ENCODE measurements around the gene STPG3. TPM values are rescaled to one million over a fixed set of nuclear protein-coding genes. Genes with fewer than 3 reads are reported as not detected.

Gene STPG3
- total and polyA plus RNA-seq, 2 of the 8 experiments (the other 6 are each of a cell fraction or from before 2014, with no cell fraction given) = not detected

DNA sequence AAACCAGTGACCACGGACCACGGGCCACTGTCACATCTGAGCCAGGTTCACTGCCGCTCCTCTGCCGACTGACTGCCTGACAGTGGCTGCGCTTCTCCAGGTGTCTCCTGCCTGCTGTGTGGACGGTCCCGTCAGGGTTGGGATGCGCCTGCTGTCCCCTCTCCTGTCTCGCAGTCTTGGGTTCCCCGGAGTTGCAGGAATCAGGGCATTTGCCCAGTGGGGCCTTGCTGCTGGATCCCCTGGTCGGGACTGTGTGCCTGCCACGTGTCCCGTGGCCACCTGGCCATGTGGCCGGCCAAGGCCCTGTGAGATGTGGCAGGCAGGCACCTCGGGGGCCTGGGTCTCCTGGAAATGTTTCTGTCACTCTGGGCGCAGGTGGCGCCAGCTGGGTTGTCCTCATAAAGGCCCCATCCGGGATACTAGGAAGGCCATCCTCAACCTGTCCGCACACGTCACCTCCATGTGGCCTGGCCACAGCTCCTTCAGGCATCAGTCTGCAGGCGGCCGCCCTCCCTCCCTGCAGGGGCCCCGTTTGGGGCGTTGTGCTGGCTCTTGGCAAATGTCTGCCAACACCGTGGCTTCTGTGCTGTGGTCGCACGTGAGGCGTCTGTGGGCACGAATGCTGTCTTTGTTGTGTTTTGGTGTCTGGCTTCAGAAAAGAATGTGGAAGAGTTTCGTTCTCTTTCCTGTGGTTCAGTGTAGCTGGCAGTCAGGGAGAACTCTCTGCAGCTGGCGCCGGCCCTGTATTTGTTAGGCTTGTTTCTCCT lies 20.0 kb downstream of the STPG3 start:
- H3K79me1 ChIP-seq (ENCODE audit: low read depth, low read length) = no peaks in the 10 kb centered on the region
- no peak overlapping the region for H3K56ac ChIP-seq (replicated peaks; ENCODE audit: insufficient read length, low read depth, low read length)
- no peak overlapping the region for H2AFZ ChIP-seq (ENCODE audit: low read length)
- H3K23ac ChIP-seq (ENCODE audit: insufficient read length) = no peak overlapping the region
- no peak overlapping the region for H4K5ac ChIP-seq (ENCODE audit: insufficient read length, low read depth, low read length)
- no peak overlapping the region for H3K4me2 ChIP-seq (ENCODE audit: insufficient read depth in 1 of 2, low read depth in 2 of 2, low read length in 2 of 2)
- peaks cover 0 to 27% (median 17%) of the 10 kb centered on the region in 4 experiments; a peak in 7 of 8 replicates for H3K36me3 ChIP-seq (ENCODE audit: control insufficient read depth in 2 of 4, insufficient read depth in 4 of 4, low read length in 3 of 4)
- H3K27ac ChIP-seq (ENCODE audit: low read depth, low read length) = no peak overlapping the region
- no peak overlapping the region for H3K14ac ChIP-seq (ENCODE audit: insufficient read length)
- WGBS, 2 experiments (ENCODE audit: extremely low coverage in 1 of 2, insufficient coverage in 1 of 2, insufficient read length in 1 of 2, insufficient replicate concordance in 2 of 2, low coverage in 1 of 2, low lambda C conversion rate in 2 of 2, missing lambda C conversion rate in 1 of 2) = 92% methylated on average over 32 of the region's 32 CpGs; no CpG with 5 or more reads in 1 of the 2 experiments
- no peak overlapping the region for H3K18ac ChIP-seq (ENCODE audit: extremely low read depth, low read length)
- H3K23me2 ChIP-seq (ENCODE audit: low read depth, low read length) = peaks cover 2% of the 10 kb centered on the region; the same call in 1 of the 2 replicates
- H2BK15ac ChIP-seq (ENCODE audit: low read length) = no peak overlapping the region
- H2BK20ac ChIP-seq (ENCODE audit: low read length) = no peak overlapping the region
- H3K27me3 ChIP-seq (replicated peaks in 1 of 4; ENCODE audit: control insufficient read depth in 3 of 4, extremely low read depth in 1 of 4, insufficient read depth in 3 of 4, low read length in 3 of 4) = no peaks in the 10 kb centered on the region
- H2BK120ac ChIP-seq (replicated peaks; ENCODE audit: low read depth, low read length) = no peak overlapping the region
- peaks cover 4 to 10% of the 10 kb centered on the region in 2 experiments for H4K20me1 ChIP-seq (replicated peaks in 1 of 2; ENCODE audit: control insufficient read depth in 1 of 2, insufficient read depth in 2 of 2, low read length in 2 of 2)
- H3K9me3 ChIP-seq (ENCODE audit: insufficient read depth in 2 of 2, low read depth in 1 of 2, low read length in 1 of 2) = no peaks in the 10 kb centered on the region
- no peak overlapping the region for H3K9ac ChIP-seq (replicated peaks in 1 of 4; ENCODE audit: extremely low read depth in 1 of 4, low read depth in 3 of 4, low read length in 3 of 4)
- H3K4me3 ChIP-seq (ENCODE audit: extremely low read depth in 1 of 4, insufficient read depth in 2 of 4, low read depth in 3 of 4, low read length in 4 of 4) = no peak overlapping the region
- H2AK5ac ChIP-seq (ENCODE audit: low read depth, low read length) = no peak overlapping the region
- no peak overlapping the region for H3K4ac ChIP-seq (replicated peaks; ENCODE audit: insufficient read length, low read depth, low read length)
- DNase-seq (ENCODE audit: low read depth in 1 of 2, low spot score in 2 of 2) (no peak), FAIRE-seq (no peak)
- no peak overlapping the region for H2BK5ac ChIP-seq (ENCODE audit: low read depth, low read length)
- CTCF ChIA-PET (ENCODE audit: partially characterized antibody) = interaction anchor here (0.5 kb wide), 1 partner anchor 12 kb away, joined by 3 read pairs; no protein-coding TSS in a partner anchor
- H2BK12ac ChIP-seq (ENCODE audit: low read depth, low read length) = no peak overlapping the region
- no peak for TF ChIP-seq KDM5A (IDR thresholded peaks at IDR 0.05; ENCODE audit: low read length)
- TF ChIP-seq SAP30 (IDR thresholded peaks at IDR 0.05; ENCODE audit: insufficient read depth, insufficient replicate concordance, low read length) = no peak
- TF ChIP-seq JUND (IDR thresholded peaks at IDR 0.05; ENCODE audit: low read length) = no peak
- TF ChIP-seq ZNF274 (IDR thresholded peaks at IDR 0.05; ENCODE audit: borderline replicate concordance, extremely low read depth, low read length) = no peak
- TF ChIP-seq EP300 (IDR thresholded peaks at IDR 0.05; ENCODE audit: borderline replicate concordance in 1 of 2, low read depth in 2 of 2, low read length in 2 of 2) = no peak
- TF ChIP-seq CTBP2 (IDR thresholded peaks at IDR 0.05; ENCODE audit: borderline replicate concordance, insufficient read depth, insufficient read length, low read length) = no peak
- TF ChIP-seq EZH2 (IDR thresholded peaks at IDR 0.05; ENCODE audit: low read depth, low read length, severe bottlenecking) = no peak
- TF ChIP-seq EGR1 (IDR thresholded peaks at IDR 0.05; ENCODE audit: borderline replicate concordance, low read depth, low read length) = no peak
- TF ChIP-seq RNF2 (IDR thresholded peaks at IDR 0.05; ENCODE audit: borderline replicate concordance, low read depth, low read length, missing control alignments, poor library complexity, severe bottlenecking) = no peak
- TF ChIP-seq FOSL1 (IDR thresholded peaks at IDR 0.05; ENCODE audit: insufficient read depth, low read depth, low read length) = no peak
- no peak for TF ChIP-seq CBX8 (IDR thresholded peaks at IDR 0.05; ENCODE audit: borderline replicate concordance, low read depth, low read length)
- no peak overlapping the region for H4K8ac ChIP-seq (ENCODE audit: extremely low read depth, insufficient read depth, low read length)
- no peak overlapping the region for H4K91ac ChIP-seq (replicated peaks; ENCODE audit: insufficient read length, low read length)
- POLR2A ChIA-PET (ENCODE audit: partially characterized antibody) = interaction anchor here (0.7 to 47.8 kb wide), 5 partner anchors 11 to 109 kb away, joined by 3 to 1462 read pairs (median 4); partner anchors contain the start of genes CYSRT1, NDOR1, NELFB and RNF208
- H3K4me1 ChIP-seq (replicated peaks in 1 of 4; ENCODE audit: control insufficient read depth in 3 of 4, insufficient read depth in 4 of 4, low read length in 3 of 4) = peaks cover 0 to 6% (median 2%) of the 10 kb centered on the region in 4 experiments; a peak in 4 of 7 replicates
- H3K79me2 ChIP-seq (ENCODE audit: control insufficient read depth in 1 of 2, insufficient read depth in 2 of 2, low read length in 2 of 2) = no peaks in the 10 kb centered on the region

Measured in H1 (cell line).